Measurements from ENCODE around the gene GPBAR1. TPM values are rescaled to one million over a fixed set of nuclear protein-coding genes. Genes with fewer than 3 reads are reported as not detected.

GPBAR1 gene
- total RNA-seq, 1 experiment from 2014 or later, result 1.1 TPM

DNA sequence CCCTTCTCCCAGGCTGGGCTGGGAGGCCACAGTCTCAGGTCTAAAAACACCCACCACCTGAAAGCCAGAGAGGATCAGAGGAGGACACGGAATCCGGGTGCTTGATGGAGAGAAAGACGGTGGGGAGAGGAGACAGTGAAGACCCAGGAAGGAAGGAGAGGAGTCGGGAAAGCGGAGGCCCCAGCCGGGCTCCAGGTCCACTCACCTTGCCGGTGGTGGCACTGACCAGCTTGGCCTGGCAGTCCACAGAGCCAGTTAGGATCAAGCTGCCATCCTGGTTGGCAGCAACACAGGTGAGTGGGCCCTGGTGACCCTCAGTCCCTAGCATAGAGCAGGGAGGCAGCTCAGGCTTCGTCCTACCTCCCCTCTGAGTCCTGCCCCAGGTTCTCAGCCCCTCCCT is 4.8 kb downstream of the GPBAR1 start:
- Mint-ChIP-seq H3K4me3 (ENCODE audit: low read depth, unreplicated experiment) (no peak overlapping the region), H3K4me1 (ENCODE audit: low read depth, unreplicated experiment) (peaks cover 11% of the 10 kb centered on the region), H3K36me3 (ENCODE audit: insufficient read depth, unreplicated experiment) (peaks cover 60% of the 10 kb centered on the region), H3K9me3 (ENCODE audit: low read depth, unreplicated experiment) (no peaks in the 10 kb centered on the region), H3K27me3 (ENCODE audit: unreplicated experiment) (no peaks in the 10 kb centered on the region), H3K27ac (ENCODE audit: unreplicated experiment) (no peak overlapping the region)
- TF ChIP-seq, protein P1, sequence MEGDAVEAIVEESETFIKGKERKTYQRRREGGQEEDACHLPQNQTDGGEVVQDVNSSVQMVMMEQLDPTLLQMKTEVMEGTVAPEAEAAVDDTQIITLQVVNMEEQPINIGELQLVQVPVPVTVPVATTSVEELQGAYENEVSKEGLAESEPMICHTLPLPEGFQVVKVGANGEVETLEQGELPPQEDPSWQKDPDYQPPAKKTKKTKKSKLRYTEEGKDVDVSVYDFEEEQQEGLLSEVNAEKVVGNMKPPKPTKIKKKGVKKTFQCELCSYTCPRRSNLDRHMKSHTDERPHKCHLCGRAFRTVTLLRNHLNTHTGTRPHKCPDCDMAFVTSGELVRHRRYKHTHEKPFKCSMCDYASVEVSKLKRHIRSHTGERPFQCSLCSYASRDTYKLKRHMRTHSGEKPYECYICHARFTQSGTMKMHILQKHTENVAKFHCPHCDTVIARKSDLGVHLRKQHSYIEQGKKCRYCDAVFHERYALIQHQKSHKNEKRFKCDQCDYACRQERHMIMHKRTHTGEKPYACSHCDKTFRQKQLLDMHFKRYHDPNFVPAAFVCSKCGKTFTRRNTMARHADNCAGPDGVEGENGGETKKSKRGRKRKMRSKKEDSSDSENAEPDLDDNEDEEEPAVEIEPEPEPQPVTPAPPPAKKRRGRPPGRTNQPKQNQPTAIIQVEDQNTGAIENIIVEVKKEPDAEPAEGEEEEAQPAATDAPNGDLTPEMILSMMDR (IDR thresholded peaks at IDR 0.05; ENCODE audit: unreplicated experiment), result no peak
- intact Hi-C loops (cut with micrococcal nuclease; ENCODE audit: unreplicated experiment), result no loop called here
- CTCF ChIA-PET, result interaction anchor here (0.6 kb wide), 1 partner anchor 33 kb away, joined by 4 read pairs; no protein-coding TSS in a partner anchor
- DNase-seq, result no peak
- no TSS peak for BruUV-seq (replicated peaks)

DNA sequence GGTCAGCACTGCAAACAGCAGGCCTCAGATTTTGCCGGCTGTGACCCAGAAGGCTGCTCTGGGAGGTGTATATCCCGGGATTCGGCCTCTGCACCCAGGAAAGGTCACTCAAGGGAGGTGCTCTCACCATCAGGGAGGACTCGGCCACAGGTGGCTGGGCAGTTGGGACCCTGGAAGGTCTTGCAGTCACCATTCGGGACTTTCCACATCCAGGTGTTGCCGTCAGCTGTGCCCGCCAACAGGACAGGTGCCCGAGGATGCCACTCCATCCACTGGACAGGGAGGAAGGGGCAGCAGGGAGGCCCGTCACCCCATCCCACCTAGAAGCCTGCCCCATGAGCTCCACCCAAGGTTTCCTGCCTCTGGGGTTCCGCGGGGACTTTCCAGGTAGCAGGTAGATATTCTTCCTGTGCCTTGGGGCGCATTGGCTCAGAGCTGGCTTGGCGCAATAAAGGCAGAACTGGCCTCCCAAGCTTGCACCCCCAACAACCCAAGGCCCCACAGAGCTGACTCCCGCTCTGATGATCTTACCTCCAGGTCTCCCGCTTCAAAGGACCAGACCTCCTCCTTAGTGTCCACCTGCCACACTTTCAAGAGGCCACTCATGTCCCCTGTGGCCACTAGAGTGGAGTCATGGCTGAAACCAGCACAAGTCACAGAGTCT is 5.6 kb downstream of the GPBAR1 start:
- H3K9me3 Mint-ChIP-seq (ENCODE audit: low read depth, unreplicated experiment), result no peaks in the 10 kb centered on the region
- no peaks in the 10 kb centered on the region for H3K27me3 Mint-ChIP-seq (ENCODE audit: unreplicated experiment)
- intact Hi-C loops (cut with micrococcal nuclease; ENCODE audit: unreplicated experiment), result no loop called here
- H3K36me3 Mint-ChIP-seq (ENCODE audit: insufficient read depth, unreplicated experiment), result peaks cover 68% of the 10 kb centered on the region
- no peak overlapping the region for H3K27ac Mint-ChIP-seq (ENCODE audit: unreplicated experiment)
- H3K4me1 Mint-ChIP-seq (ENCODE audit: low read depth, unreplicated experiment), result peaks cover 9% of the 10 kb centered on the region
- TF ChIP-seq, protein P1 (IDR thresholded peaks at IDR 0.05; ENCODE audit: unreplicated experiment), result no peak
- CTCF ChIA-PET, result no interaction called here
- no TSS peak for BruUV-seq (replicated peaks)
- DNase-seq, result no peak
- no peak overlapping the region for H3K4me3 Mint-ChIP-seq (ENCODE audit: low read depth, unreplicated experiment)

DNA sequence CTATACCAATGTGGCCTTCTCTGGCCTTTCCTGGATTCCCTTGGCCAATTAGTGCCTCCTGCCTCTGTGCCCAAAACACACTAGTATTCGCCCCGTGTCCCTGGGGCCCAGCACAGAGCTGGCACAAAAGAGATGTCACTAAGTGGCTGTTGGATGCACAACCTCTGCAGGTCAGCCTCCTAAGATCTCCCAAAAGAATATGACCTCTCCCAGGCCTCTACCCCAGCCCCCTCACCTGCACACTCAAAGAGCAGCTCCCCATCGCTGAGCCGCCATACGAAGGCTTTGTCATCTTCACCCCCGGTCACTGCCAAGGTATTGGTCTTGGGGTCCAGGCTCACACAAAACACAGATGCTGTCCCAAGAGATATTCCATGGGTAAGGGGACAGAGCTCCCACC is 6.4 kb downstream of the GPBAR1 start:
- no peak overlapping the region for H3K4me3 Mint-ChIP-seq (ENCODE audit: low read depth, unreplicated experiment)
- intact Hi-C loops (cut with micrococcal nuclease; ENCODE audit: unreplicated experiment), result no loop called here
- TF ChIP-seq, protein P1 (IDR thresholded peaks at IDR 0.05; ENCODE audit: unreplicated experiment), result no peak
- H3K27ac Mint-ChIP-seq (ENCODE audit: unreplicated experiment), result no peak overlapping the region
- H3K36me3 Mint-ChIP-seq (ENCODE audit: insufficient read depth, unreplicated experiment), result peaks cover 76% of the 10 kb centered on the region
- BruUV-seq (replicated peaks), result no TSS peak
- no peaks in the 10 kb centered on the region for H3K9me3 Mint-ChIP-seq (ENCODE audit: low read depth, unreplicated experiment)
- DNase-seq, result no peak
- CTCF ChIA-PET, result interaction anchor here (0.6 kb wide), 1 partner anchor 1854 kb away, joined by 3 read pairs; no protein-coding TSS in a partner anchor
- no peaks in the 10 kb centered on the region for H3K27me3 Mint-ChIP-seq (ENCODE audit: unreplicated experiment)
- H3K4me1 Mint-ChIP-seq (ENCODE audit: low read depth, unreplicated experiment), result peaks cover 14% of the 10 kb centered on the region

DNA sequence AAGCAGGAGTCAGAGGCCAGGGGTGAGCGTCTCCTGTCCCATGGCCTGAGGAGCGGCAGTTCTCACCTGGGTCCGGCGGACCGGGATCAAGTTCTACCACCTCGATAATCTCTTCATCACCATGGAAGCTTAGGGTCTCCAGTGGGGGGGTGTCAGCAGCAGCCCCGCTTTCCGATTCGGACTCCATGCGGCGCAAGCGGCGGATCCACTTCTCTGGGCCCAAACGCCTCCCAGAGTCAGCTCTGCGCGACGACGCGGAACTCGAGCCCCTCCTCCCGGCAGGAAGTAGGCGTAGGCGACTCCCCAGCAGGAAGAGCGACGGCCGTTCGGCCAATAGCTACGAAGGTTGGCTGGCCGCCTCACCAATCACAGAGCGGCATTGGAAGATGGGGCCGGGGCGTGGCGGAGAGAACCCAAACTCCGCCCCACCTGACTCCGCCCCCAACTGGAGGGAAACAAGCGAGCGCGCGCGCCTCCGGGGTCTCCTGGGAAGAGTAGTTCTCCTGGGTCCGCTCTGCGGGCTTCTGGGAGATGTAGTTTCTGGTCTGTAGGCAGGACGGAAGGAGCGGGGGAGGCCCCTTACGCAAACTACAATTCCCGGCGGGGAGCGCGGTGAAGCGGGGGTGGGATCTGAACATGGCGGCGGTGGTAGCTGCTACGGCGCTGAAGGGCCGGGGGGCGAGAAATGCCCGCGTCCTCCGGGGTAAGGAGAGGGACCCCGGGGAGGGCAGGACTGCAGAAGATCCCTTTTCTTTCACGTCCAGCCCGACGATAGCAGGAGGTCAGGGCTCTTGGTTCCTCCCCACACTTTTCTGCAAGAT is 9.3 kb downstream of the GPBAR1 start, which contains the start of the genes AAMP and PNKD:
AAMP (minus strand) TSS at position 238 of the 821 bp plus-strand sequence; CDS start at position 187, 51 bp downstream.
PNKD (plus strand) TSS at position 620 of the 821 bp plus-strand sequence; CDS start at position 637, 17 bp downstream.
- H3K4me1 Mint-ChIP-seq (ENCODE audit: low read depth, unreplicated experiment), result peaks cover 31% of the 10 kb centered on the region
- peak within 1 kb of the TSS; percentile 76 for H3K4me3 Mint-ChIP-seq (ENCODE audit: low read depth, unreplicated experiment)
- peak within 1 kb of the TSS; percentile 69 for H3K27ac Mint-ChIP-seq (ENCODE audit: unreplicated experiment)
- CTCF ChIA-PET, result interaction anchor here (0.8 to 4.1 kb wide), 7 partner anchors 12 to 126 kb away, joined by 3 to 54 read pairs (median 5); partner anchors contain the start of genes CATIP and TMBIM1
- peak; percentile 100 for DNase-seq
- peaks cover 84% of the 10 kb centered on the region for H3K36me3 Mint-ChIP-seq (ENCODE audit: insufficient read depth, unreplicated experiment)
- no TSS peak for BruUV-seq (replicated peaks)
- H3K27me3 Mint-ChIP-seq (ENCODE audit: unreplicated experiment), result no peaks in the 10 kb centered on the region
- TF ChIP-seq, protein P1 (IDR thresholded peaks at IDR 0.05; ENCODE audit: unreplicated experiment), result peak; percentile 18
- H3K9me3 Mint-ChIP-seq (ENCODE audit: low read depth, unreplicated experiment), result no peaks in the 10 kb centered on the region
- intact Hi-C loops (cut with micrococcal nuclease; ENCODE audit: unreplicated experiment), result loop anchor here (5.0 kb wide), 1 partner anchor 127 kb away; the partner anchor contains the start of gene CTDSP1
